Measurements from ENCODE around the gene ZPBP. TPM values are rescaled to one million over a fixed set of nuclear protein-coding genes. Genes with fewer than 3 reads are reported as not detected.

The ZPBP gene
- total RNA-seq, 2 donors from 2014 or later = 13.6 TPM; not detected in 1

- TF ChIP-seq POLR2AphosphoS5 (IDR thresholded peaks at IDR 0.05) = no peak
- TF ChIP-seq POLR2A (IDR thresholded peaks at IDR 0.05) = no peak
- TF ChIP-seq CTCF (IDR thresholded peaks at IDR 0.05) = no peak
- Histone ChIP-seq H3K4me3 (no peak overlapping the region), H3K36me3 (no peaks in the 10 kb centered on the region), H3K27me3 (replicated peaks; ENCODE audit: insufficient read depth) (no peaks in the 10 kb centered on the region), H3K27ac (no peak overlapping the region), H3K4me1 (replicated peaks) (no peaks in the 10 kb centered on the region), H3K9me3 (no peaks in the 10 kb centered on the region)
- WGBS = 90% methylated on average over 2 of the region's 2 CpGs
- intact Hi-C loops (cut with DNase I) = no loop called here
- DNase-seq (ENCODE audit: low spot score) = no peak
Measured at GRCh38 chr7:50112250-50112649, 19.2 kb upstream of the ZPBP start.

GRCh38 chr7:50101873-50102272 lies 8.8 kb upstream of the ZPBP start:
- Histone ChIP-seq H3K27ac (no peak overlapping the region), H3K36me3 (no peaks in the 10 kb centered on the region), H3K4me1 (replicated peaks) (no peaks in the 10 kb centered on the region), H3K4me3 (no peak overlapping the region), H3K27me3 (replicated peaks; ENCODE audit: insufficient read depth) (no peaks in the 10 kb centered on the region), H3K9me3 (no peaks in the 10 kb centered on the region)
- DNase-seq (ENCODE audit: low spot score) = no peak
- TF ChIP-seq POLR2AphosphoS5 (IDR thresholded peaks at IDR 0.05) (no peak), POLR2A (IDR thresholded peaks at IDR 0.05) (no peak), CTCF (IDR thresholded peaks at IDR 0.05) (no peak)
- 92% methylated on average over 15 of the region's 15 CpGs for WGBS
- intact Hi-C loops (cut with DNase I) = no loop called here

GRCh38 chr7:50095634-50096033 lies 2.6 kb upstream of the ZPBP start:
- intact Hi-C loops (cut with DNase I) = no loop called here
- no peaks in the 10 kb centered on the region for H3K36me3 ChIP-seq
- H3K4me1 ChIP-seq (replicated peaks) = no peaks in the 10 kb centered on the region
- 89% methylated on average over 1 of the region's 1 CpG for WGBS
- no peaks in the 10 kb centered on the region for H3K27me3 ChIP-seq (replicated peaks; ENCODE audit: insufficient read depth)
- no peak overlapping the region for H3K27ac ChIP-seq
- TF ChIP-seq CTCF (IDR thresholded peaks at IDR 0.05) (no peak), POLR2A (IDR thresholded peaks at IDR 0.05) (no peak), POLR2AphosphoS5 (IDR thresholded peaks at IDR 0.05) (no peak)
- DNase-seq (ENCODE audit: low spot score) = no peak
- no peak overlapping the region for H3K4me3 ChIP-seq
- no peaks in the 10 kb centered on the region for H3K9me3 ChIP-seq

GRCh38 chr7:50088463-50089129 lies 4.5 kb downstream of the ZPBP start:
- Histone ChIP-seq H3K27ac (no peak overlapping the region), H3K4me3 (no peak overlapping the region), H3K36me3 (no peaks in the 10 kb centered on the region), H3K27me3 (replicated peaks; ENCODE audit: insufficient read depth) (no peaks in the 10 kb centered on the region), H3K9me3 (no peaks in the 10 kb centered on the region), H3K4me1 (replicated peaks) (no peaks in the 10 kb centered on the region)
- DNase-seq (ENCODE audit: low spot score) = no peak
- intact Hi-C loops (cut with DNase I) = no loop called here
- TF ChIP-seq CTCF (IDR thresholded peaks at IDR 0.05) (no peak), POLR2A (IDR thresholded peaks at IDR 0.05) (no peak), POLR2AphosphoS5 (IDR thresholded peaks at IDR 0.05) (no peak)
- WGBS = 0% methylated on average over 2 of the region's 2 CpGs

GRCh38 chr7:50085344-50085743 lies 7.7 kb downstream of the ZPBP start:
- no peak for DNase-seq (ENCODE audit: low spot score)
- Histone ChIP-seq H3K9me3 (no peaks in the 10 kb centered on the region), H3K27ac (no peak overlapping the region), H3K36me3 (no peaks in the 10 kb centered on the region), H3K4me3 (no peak overlapping the region), H3K4me1 (replicated peaks) (no peaks in the 10 kb centered on the region), H3K27me3 (replicated peaks; ENCODE audit: insufficient read depth) (no peaks in the 10 kb centered on the region)
- WGBS = 45% methylated on average over 5 of the region's 5 CpGs
- TF ChIP-seq POLR2A (IDR thresholded peaks at IDR 0.05) (no peak), POLR2AphosphoS5 (IDR thresholded peaks at IDR 0.05) (no peak), CTCF (IDR thresholded peaks at IDR 0.05) (no peak)
- intact Hi-C loops (cut with DNase I) = no loop called here

Measured in prostate gland (tissue), 2 donors.